H1 (cell line): ENCODE data around the gene CHST8. TPM values are rescaled to one million over a fixed set of nuclear protein-coding genes. Genes with fewer than 3 reads are reported as not detected.

Experiments
- CTCF ChIA-PET: fragments of 300-600 bp; sonication (Branson Sonifier 250); formaldehyde crosslinking; loops from one replicate; lab custom pipeline; 2021; ENCODE audit not compliant: partially characterized antibody; lab: Charles Lee
- POLR2A ChIA-PET: fragments of 300-600 bp; sonication (Branson Sonifier 250); formaldehyde crosslinking; loops from one replicate; lab custom pipeline; 2021; ENCODE audit warnings: inconsistent platforms; ENCODE audit not compliant: partially characterized antibody; lab: Charles Lee
- DNase-seq, 2 experiments: peaks; one replicate each; pipeline versions ENCODE4 v3.0.0 to v3.0.0-alpha.2; 2010 to 2022; ENCODE audit warnings: low spot score in 2 of 2, low read depth in 1 of 2, mixed read lengths in 1 of 2
- FAIRE-seq: peaks from 2 replicates; lab custom pipeline; 2011; peaks lifted over from hg19 to GRCh38; lab: Jason Lieb, UNC
- H2AFZ ChIP-seq: 2 replicates; pipeline ENCODE4 v1.8.1; 2012; ENCODE audit warnings: low read length, inconsistent platforms
- H2AK5ac ChIP-seq: 2 replicates; pipeline ENCODE4 v1.6.1; 2013; ENCODE audit warnings: low read depth, low read length
- H2BK120ac ChIP-seq: replicated peaks from 2 replicates; pipeline ENCODE3; 2013; ENCODE audit warnings: low read depth, low read length, inconsistent platforms
- H2BK12ac ChIP-seq: 2 replicates; pipeline ENCODE4 v1.6.1; 2013; ENCODE audit warnings: low read depth, low read length
- H2BK15ac ChIP-seq: 2 replicates; pipeline ENCODE4 v1.6.1; 2013; ENCODE audit warnings: low read length
- H2BK20ac ChIP-seq: 2 replicates; pipeline ENCODE4 v1.6.1; 2013; ENCODE audit warnings: low read length
- H2BK5ac ChIP-seq: 2 replicates; pipeline ENCODE4 v1.6.1; 2013; ENCODE audit warnings: low read depth, low read length
- H3K14ac ChIP-seq: 2 replicates; pipeline ENCODE4 v1.6.1; 2013; ENCODE audit warnings: inconsistent platforms; ENCODE audit not compliant: insufficient read length
- H3K18ac ChIP-seq: 2 replicates; pipeline ENCODE4 v1.6.1; 2013; ENCODE audit warnings: low read length; ENCODE audit errors: extremely low read depth
- H3K23ac ChIP-seq: 2 replicates; pipeline ENCODE4 v1.6.1; 2013; ENCODE audit warnings: inconsistent platforms; ENCODE audit not compliant: insufficient read length
- H3K23me2 ChIP-seq: 2 replicates; pipeline ENCODE4 v1.6.1; 2013; ENCODE audit warnings: low read depth, low read length
- H3K27ac ChIP-seq: 2 replicates; pipeline ENCODE4 v1.6.1; 2011; ENCODE audit warnings: low read depth, low read length, inconsistent platforms
- H3K27me3 ChIP-seq, 4 experiments: replicated peaks in 1 of 4; 1 replicate in 1 of 4; 2 replicates in 3 of 4; pipeline versions ENCODE4 v1.6.1 to v1.8.1; 2011 to 2013; ENCODE audit warnings: low read length in 3 of 4, mild to moderate bottlenecking in 3 of 4, inconsistent platforms in 2 of 4, mixed read lengths in 2 of 4, moderate library complexity in 1 of 4; ENCODE audit not compliant: control insufficient read depth in 3 of 4, insufficient read depth in 3 of 4; ENCODE audit errors: extremely low read depth in 1 of 4
- H3K36me3 ChIP-seq, 4 experiments: 2 replicates each; pipeline versions ENCODE4 v1.6.1 to v1.8.1; 2011 to 2013; ENCODE audit warnings: mild to moderate bottlenecking in 4 of 4, low read length in 3 of 4, moderate library complexity in 2 of 4, control low read depth in 1 of 4, inconsistent platforms in 1 of 4; ENCODE audit not compliant: insufficient read depth in 4 of 4, control insufficient read depth in 2 of 4
- H3K4ac ChIP-seq: replicated peaks from 2 replicates; pipeline ENCODE3; 2013; ENCODE audit warnings: low read length, low read depth, mixed read lengths, inconsistent platforms; ENCODE audit not compliant: insufficient read length
- H3K4me1 ChIP-seq, 4 experiments: replicated peaks in 1 of 4; 1 replicate in 1 of 4; 2 replicates in 3 of 4; pipeline versions ENCODE4 v1.6.1 to v1.8.1; 2011 to 2013; ENCODE audit warnings: low read length in 3 of 4, inconsistent platforms in 2 of 4, mixed read lengths in 1 of 4; ENCODE audit not compliant: insufficient read depth in 4 of 4, control insufficient read depth in 3 of 4
- H3K4me2 ChIP-seq, 2 experiments: 2 replicates each; pipeline versions ENCODE4 v1.6.1 to v1.8.1; 2011 to 2013; ENCODE audit warnings: low read depth in 2 of 2, low read length in 2 of 2, control low read depth in 1 of 2, inconsistent platforms in 1 of 2, mild to moderate bottlenecking in 1 of 2; ENCODE audit not compliant: insufficient read depth in 1 of 2
- H3K4me3 ChIP-seq, 4 experiments: fragments of 200-600, 300-600 bp in 1 of 4; sonication (generic), shearing (Covaris generic), sonication (Bioruptor Twin) in 1 of 4; 2 replicates each; pipeline versions ENCODE4 v1.5.1 to v1.8.1; 2011 to 2016; ENCODE audit warnings: low read length in 4 of 4, low read depth in 3 of 4, control low read depth in 2 of 4, inconsistent platforms in 2 of 4, mild to moderate bottlenecking in 2 of 4, mixed read lengths in 1 of 4, moderate library complexity in 1 of 4; ENCODE audit not compliant: insufficient read depth in 2 of 4; ENCODE audit errors: extremely low read depth in 1 of 4
- H3K56ac ChIP-seq: replicated peaks from 2 replicates; pipeline ENCODE3; 2013; ENCODE audit warnings: low read depth, mild to moderate bottlenecking, mixed read lengths, low read length, inconsistent platforms; ENCODE audit not compliant: insufficient read length
- H3K79me1 ChIP-seq: 2 replicates; pipeline ENCODE4 v1.6.1; 2013; ENCODE audit warnings: low read depth, low read length, control low read depth
- H3K79me2 ChIP-seq, 2 experiments: 2 replicates each; pipeline versions ENCODE4 v1.6.1 to v1.8.1; 2012 to 2013; ENCODE audit warnings: low read length in 2 of 2, mild to moderate bottlenecking in 2 of 2, inconsistent platforms in 1 of 2; ENCODE audit not compliant: insufficient read depth in 2 of 2, control insufficient read depth in 1 of 2
- H3K9ac ChIP-seq, 4 experiments: replicated peaks in 1 of 4; 1 replicate in 1 of 4; 2 replicates in 3 of 4; pipeline versions ENCODE4 v1.6.1 to v1.8.1; 2011 to 2013; ENCODE audit warnings: low read depth in 3 of 4, low read length in 3 of 4, control low read depth in 2 of 4, mild to moderate bottlenecking in 2 of 4, moderate library complexity in 2 of 4, inconsistent platforms in 1 of 4; ENCODE audit errors: extremely low read depth in 1 of 4
- H3K9me3 ChIP-seq, 2 experiments: 2 replicates each; pipeline versions ENCODE4 v1.6.1 to v1.8.1; 2012 to 2013; ENCODE audit warnings: mild to moderate bottlenecking in 2 of 2, moderate library complexity in 2 of 2, control low read depth in 1 of 2, inconsistent platforms in 1 of 2, low read depth in 1 of 2, low read length in 1 of 2, mixed read lengths in 1 of 2; ENCODE audit not compliant: insufficient read depth in 2 of 2
- H4K20me1 ChIP-seq, 2 experiments: replicated peaks in 1 of 2; 2 replicates each; pipeline versions ENCODE3 to v1.8.1; 2011 to 2013; ENCODE audit warnings: inconsistent platforms in 2 of 2, low read length in 2 of 2, mild to moderate bottlenecking in 1 of 2; ENCODE audit not compliant: insufficient read depth in 2 of 2, control insufficient read depth in 1 of 2
- H4K5ac ChIP-seq: 2 replicates; pipeline ENCODE4 v1.6.1; 2013; ENCODE audit warnings: low read length, low read depth, mixed read lengths, inconsistent platforms; ENCODE audit not compliant: insufficient read length
- H4K8ac ChIP-seq: 2 replicates; pipeline ENCODE4 v1.8.0; 2013; ENCODE audit warnings: mild to moderate bottlenecking, moderate library complexity, low read length, inconsistent platforms; ENCODE audit not compliant: insufficient read depth; ENCODE audit errors: extremely low read depth
- H4K91ac ChIP-seq: replicated peaks from 2 replicates; pipeline ENCODE3; 2013; ENCODE audit warnings: low read length, mixed read lengths, inconsistent platforms; ENCODE audit not compliant: insufficient read length
- CBX5 ChIP-seq: fragments of 300-800, 300-1000 bp; sonication (generic); IDR thresholded peaks from 2 replicates; pipeline ENCODE4 v1.7.1; 2016; ENCODE audit warnings: antibody characterized with exemption, low read length, low read depth
- CHD1 ChIP-seq: IDR thresholded peaks from 2 replicates; pipeline ENCODE4 v1.6.1; 2012; ENCODE audit warnings: low read depth, low read length, improper control_type of control experiment
- EP300 ChIP-seq, 2 experiments: IDR thresholded peaks; 1 replicate in 1 of 2; 2 replicates in 1 of 2; pipeline ENCODE4 v1.6.1; 2011 to 2012; ENCODE audit warnings: low read depth in 2 of 2, low read length in 2 of 2, mild to moderate bottlenecking in 2 of 2, borderline replicate concordance in 1 of 2, inconsistent platforms in 1 of 2, moderate library complexity in 1 of 2
- KDM1A ChIP-seq: fragments of 200-600, 300-600 bp; sonication (generic); IDR thresholded peaks from 2 replicates; pipeline ENCODE4 v1.7.1; 2016; ENCODE audit warnings: mild to moderate bottlenecking, low read length, borderline replicate concordance
- MAFK ChIP-seq: IDR thresholded peaks from 2 replicates; pipeline ENCODE4 v1.6.1; 2012; ENCODE audit warnings: low read depth, mild to moderate bottlenecking, improper control_type of control experiment, low read length
- SP1 ChIP-seq: IDR thresholded peaks from 2 replicates; pipeline ENCODE4 v1.6.1; 2011; ENCODE audit warnings: low read depth, low read length
- TAF7 ChIP-seq: optimal IDR thresholded peaks from 2 replicates; pipeline ENCODE3; 2011; ENCODE audit warnings: low read depth, mild to moderate bottlenecking, inconsistent platforms, low read length, moderate library complexity, borderline replicate concordance
- WGBS, 2 experiments: shearing (Covaris generic) in 1 of 2; methylation state at CpG; one replicate each; pipeline versions ENCODE4 v1.1.6 to v1.1.7; 2013 to 2015; ENCODE audit warnings: low lambda C conversion rate in 2 of 2, mixed read lengths in 2 of 2, inconsistent platforms in 1 of 2, low coverage in 1 of 2, missing lambda C conversion rate in 1 of 2; ENCODE audit not compliant: insufficient replicate concordance in 2 of 2, insufficient coverage in 1 of 2, insufficient read length in 1 of 2; ENCODE audit errors: extremely low coverage in 1 of 2, missing lambda C conversion rate in 1 of 2; 5-methylcytosine and 5-hydroxymethylcytosine counted together
- polyA plus RNA-seq, 7 experiments: library from polyadenylated mRNA; depleted of rRNA in 3 of 7; stranded (reverse) in 5 of 7; unstranded in 2 of 7; fragments of >200 nt in 5 of 7; fragments of 200-250 nt in 2 of 7; gene quantifications; 1 replicate in 5 of 7; 2 replicates in 1 of 7; 4 replicates in 1 of 7; pipeline versions ENCODE4 v1.2.1 to v1.2.3, GENCODE V29; 2011 to 2013; ENCODE audit warnings: missing spikeins in 2 of 7, mixed read lengths in 2 of 7
- total RNA-seq: library from RNA; stranded (reverse); fragmentation: NEBNext Ultra II Directional; extraction: Animal tissue kit (Norgen Biotek cat#: 25700); gene quantifications from 2 replicates; pipeline ENCODE4 v1.2.1, GENCODE V29; 2021

The CHST8 gene
- total and polyA plus RNA-seq, 2 of the 8 experiments (the other 6 are each of a cell fraction or from before 2014, with no cell fraction given), result 10.8 to 28.2 TPM

- H3K4ac ChIP-seq, result no peak overlapping the region
- no peak overlapping the region for H2BK5ac ChIP-seq
- H2AFZ ChIP-seq, result no peak overlapping the region
- no peak overlapping the region for H2BK120ac ChIP-seq
- H2AK5ac ChIP-seq, result no peak overlapping the region
- no peak overlapping the region for H3K56ac ChIP-seq
- 0 out of 4 replicates have a peak, but pooled peaks cover 0 to 3% of the 10 kb centered on the region in 2 experiments for H3K79me2 ChIP-seq
- no peak overlapping the region for H3K4me2 ChIP-seq
- no peak overlapping the region for H2BK15ac ChIP-seq
- ChIA-PET POLR2A (interaction anchor here (1.1 kb wide), 1 partner anchor 39 kb away, joined by 3 read pairs; no protein-coding TSS in a partner anchor), CTCF (interaction anchor here (0.9 to 1.3 kb wide), 3 partner anchors 16 to 266 kb away, joined by 3 to 4 read pairs (median 3); no protein-coding TSS in a partner anchor)
- no peak overlapping the region for H3K14ac ChIP-seq
- H3K79me1 ChIP-seq, result 0 out of 2 replicates have a peak, but pooled peaks cover 3% of the 10 kb centered on the region
- FAIRE-seq (no peak), DNase-seq (no peak)
- H4K20me1 ChIP-seq, result peaks cover 0 to 4% of the 10 kb centered on the region in 2 experiments
- 87% methylated on average over 7 of the region's 7 CpGs; no CpG with 5 or more reads in 1 of the 2 experiments for WGBS, 2 experiments
- H3K27ac ChIP-seq, result no peak overlapping the region
- H3K23me2 ChIP-seq, result peaks cover 3% of the 10 kb centered on the region; the same call in 1 of the 2 replicates
- H4K5ac ChIP-seq, result no peak overlapping the region
- H3K4me3 ChIP-seq, result no peak overlapping the region
- H3K18ac ChIP-seq, result no peak overlapping the region
- H4K8ac ChIP-seq, result no peak overlapping the region
- H2BK20ac ChIP-seq, result no peak overlapping the region
- H3K23ac ChIP-seq, result no peak overlapping the region
- H3K36me3 ChIP-seq, result no peaks in the 10 kb centered on the region
- H3K4me1 ChIP-seq, result peaks cover 0 to 8% (median 6%) of the 10 kb centered on the region in 4 experiments; a peak in 4 of 7 replicates
- TF ChIP-seq SP1, result no peak
- TF ChIP-seq MAFK, result no peak
- no peak for TF ChIP-seq TAF7
- TF ChIP-seq KDM1A, result no peak
- TF ChIP-seq CHD1, result no peak
- TF ChIP-seq CBX5, result no peak
- TF ChIP-seq EP300 (IDR thresholded peaks at IDR 0.05; ENCODE audit: borderline replicate concordance in 1 of 2, low read depth in 2 of 2, low read length in 2 of 2), result no peak
- TF ChIP-seq, all 59 proteins: peak for 0
- H3K9ac ChIP-seq, result no peak overlapping the region
- no peaks in the 10 kb centered on the region for H3K9me3 ChIP-seq
- no peak overlapping the region for H2BK12ac ChIP-seq
- no peak overlapping the region for H4K91ac ChIP-seq
- no peaks in the 10 kb centered on the region for H3K27me3 ChIP-seq
Observed at GRCh38 chr19:33661336-33661735, 39.6 kb downstream of the CHST8 start.
